Activated T-cell treated with anti-CD3 and anti-CD28 coated beads, Interleukin-2, amount 50 U/mL, for 1 hour (primary cell): ENCODE results near the gene TUSC7.

Experiments used
- DNase-seq: peaks from one replicate; pipeline ENCODE4 v3.0.0-alpha.2; 2020

TUSC7 gene

GRCh38 chr3:116709479-116709878 is at the start of gene TUSC7:
TUSC7 (plus strand) TSS chr3:116709779.
- no peak for DNase-seq

DNA sequence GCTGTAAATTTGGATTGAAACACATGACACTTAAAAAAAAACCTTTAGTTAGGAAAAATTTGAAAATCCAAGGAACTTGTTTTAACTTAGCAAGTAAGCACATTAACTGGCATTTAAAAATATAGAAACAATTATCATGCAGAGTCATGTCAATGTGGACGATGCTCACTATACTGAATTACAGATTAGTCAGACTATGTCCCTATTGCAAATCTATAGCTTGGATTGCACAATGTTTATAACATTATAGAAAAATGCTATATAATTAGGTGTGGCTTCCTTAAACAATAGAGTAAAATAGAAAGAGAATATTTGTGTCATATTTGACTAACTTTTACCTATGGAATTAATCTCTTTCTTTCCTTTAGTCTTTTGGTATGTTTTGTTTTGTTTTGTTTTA is 48.4 kb upstream of the TUSC7 start:
- no peak for DNase-seq

DNA sequence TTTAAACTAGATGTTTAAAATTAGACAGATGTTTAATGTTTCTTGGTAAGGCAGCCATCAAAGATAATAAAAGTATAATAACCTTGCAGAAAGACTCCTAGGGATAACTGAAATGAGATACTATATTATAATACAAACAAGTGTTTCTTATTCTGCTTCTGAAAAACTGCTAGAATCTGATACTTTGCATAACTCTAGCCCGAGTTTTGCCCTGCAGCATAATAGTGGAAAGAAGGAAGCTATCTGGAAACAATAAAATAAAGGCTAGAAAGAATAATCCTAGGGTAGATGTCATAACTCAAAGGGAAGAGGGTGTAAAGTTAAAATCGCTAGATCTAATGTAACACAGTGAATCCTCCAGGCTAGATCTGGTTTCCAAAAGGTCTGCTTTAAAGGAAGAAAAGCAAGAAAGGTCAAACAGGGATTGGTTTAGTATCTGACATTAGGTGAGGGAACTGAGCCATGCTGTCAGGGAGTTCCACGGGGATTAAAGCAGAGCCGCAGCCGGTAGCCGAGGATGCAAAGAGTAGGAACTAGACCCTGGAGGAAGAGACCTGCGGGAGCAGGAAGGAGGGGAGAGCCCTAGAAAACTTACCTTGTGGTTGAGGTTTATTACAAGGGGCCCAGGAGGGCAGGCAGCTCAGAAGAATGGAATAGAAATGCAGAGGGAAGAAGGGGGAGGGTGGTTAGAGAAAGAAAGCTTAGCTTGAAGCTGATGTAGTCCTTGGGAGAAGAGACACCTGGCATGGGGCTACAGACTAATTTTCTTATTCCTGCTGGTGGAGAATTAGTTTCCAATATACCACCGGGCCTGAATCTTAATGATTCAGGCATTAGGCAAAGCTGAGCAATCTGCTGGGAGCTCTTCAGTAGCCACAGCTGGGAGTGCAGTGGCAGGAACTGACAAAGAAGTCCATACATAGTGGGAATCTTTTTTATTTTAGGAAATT is 46.1 kb upstream of the TUSC7 start:
- no peak for DNase-seq

DNA sequence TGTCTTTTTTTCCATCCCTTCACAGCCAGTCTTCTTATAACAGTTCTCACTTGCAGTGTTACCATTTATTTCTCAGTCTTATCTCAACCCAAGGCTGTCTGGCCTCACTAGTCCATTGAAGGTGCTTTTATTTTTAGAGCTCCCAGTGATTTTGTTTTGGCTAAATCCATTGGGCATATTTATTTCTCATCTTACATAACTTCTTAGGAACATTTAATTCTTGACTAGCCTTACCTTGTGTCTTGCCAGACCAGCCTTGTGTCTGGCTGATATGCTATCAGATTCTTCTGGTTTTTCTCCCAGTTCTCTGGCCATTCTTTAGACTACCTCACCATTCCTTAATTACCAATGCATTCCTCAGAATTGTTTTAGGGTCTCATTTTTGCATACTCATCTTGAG is 42.3 kb upstream of the TUSC7 start:
- no peak for DNase-seq

DNA sequence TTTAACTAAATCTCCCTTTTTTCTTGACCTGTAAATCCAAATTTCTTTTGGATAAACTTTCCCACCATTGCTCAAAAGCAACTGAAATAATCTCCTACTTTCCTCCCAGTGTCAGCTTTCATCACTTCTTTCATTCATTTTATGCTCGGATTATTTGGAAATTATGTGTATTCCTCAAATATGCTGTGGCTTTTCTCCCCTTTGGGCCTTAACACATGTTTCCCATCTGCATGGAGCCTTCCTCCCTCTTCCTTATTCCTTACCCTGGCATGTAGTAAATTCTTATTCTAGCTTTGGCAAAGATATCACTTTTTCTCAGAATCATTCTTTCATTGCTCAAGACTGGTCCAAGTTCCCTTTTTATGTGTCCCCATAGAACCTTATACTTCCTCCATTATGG is 41.8 kb upstream of the TUSC7 start:
- no peak for DNase-seq

GRCh38 chr3:116669576-116669975 is 40.0 kb upstream of the TUSC7 start:
- DNase-seq, result no peak

DNA sequence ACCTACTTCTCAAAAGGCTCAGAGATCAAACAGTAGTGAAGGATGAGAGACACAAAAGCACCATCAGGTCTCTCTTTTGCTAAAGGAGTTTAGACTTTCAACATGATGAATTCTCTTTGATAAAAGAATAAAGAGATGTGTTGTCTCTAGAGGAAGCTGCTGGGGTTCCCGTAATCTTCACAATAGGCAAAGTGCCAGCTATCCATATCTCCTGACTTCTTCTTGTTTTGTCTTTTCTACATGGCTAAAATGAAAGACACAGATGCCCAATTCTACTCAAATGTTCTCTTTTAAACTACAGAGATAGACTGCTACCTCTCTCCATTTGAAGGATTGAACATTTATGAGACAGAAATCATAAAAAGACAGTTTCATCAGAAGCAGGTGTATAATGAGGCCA is 38.4 kb upstream of the TUSC7 start:
- no peak for DNase-seq

DNA sequence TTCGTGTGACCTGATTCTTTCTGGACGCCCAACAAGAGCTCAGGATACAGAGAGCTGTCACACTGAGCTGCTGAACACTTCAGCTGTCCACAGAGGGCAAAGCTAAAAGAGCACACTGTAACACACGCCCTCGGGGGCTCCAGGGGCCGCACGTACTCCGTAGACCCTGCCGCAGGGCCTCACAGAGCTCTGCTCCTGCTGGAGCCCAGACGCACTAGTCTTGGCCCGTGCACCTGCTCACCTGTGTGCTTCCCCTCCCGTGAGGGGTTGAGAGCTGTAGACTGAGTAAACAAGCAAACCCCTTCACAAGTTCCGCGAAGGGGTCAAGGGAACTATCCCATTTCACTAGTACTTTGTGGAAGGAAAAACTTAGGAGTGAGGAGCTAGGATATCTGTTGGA is 30.7 kb upstream of the TUSC7 start:
- DNase-seq, result no peak

DNA sequence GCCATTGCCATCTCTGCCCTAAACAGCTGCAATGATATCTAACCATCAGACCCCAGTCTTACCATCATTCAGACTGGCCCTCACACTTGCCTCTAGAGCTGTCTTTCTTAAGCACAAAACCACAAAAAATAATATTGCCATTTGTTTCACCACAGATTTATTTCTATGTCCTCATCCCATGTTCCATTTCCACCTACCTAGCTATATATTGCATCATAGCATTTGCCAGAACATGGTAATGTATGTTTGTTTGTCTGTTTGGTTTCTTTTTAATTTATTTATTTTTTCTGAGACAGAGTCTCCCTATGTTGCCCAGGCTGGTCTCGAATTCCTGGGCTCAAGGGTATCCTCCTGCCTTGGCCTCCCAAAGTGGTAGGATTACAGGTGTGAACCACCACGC is 18.5 kb upstream of the TUSC7 start:
- DNase-seq, result no peak

GRCh38 chr3:116701070-116701469 is 8.5 kb upstream of the TUSC7 start:
- no peak for DNase-seq

DNA sequence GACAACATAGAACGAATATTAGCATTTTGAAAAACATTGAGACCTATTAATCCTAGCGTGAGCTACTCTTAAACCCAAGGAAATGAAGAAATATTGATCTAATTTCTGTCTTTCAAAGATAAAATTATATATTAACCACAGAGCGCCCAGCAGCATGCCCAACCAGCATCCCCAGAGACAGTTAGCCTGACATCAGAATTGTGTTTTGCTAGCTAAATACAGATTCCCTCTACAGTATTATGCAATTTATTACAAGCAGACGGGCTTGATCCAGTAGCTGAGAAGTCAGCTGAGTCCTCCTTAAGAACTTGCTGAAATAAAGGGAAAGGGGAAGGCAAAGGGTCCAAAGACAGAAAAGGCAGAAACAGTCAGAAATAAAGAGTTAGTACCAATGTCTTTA is 7.2 kb upstream of the TUSC7 start:
- DNase-seq, result no peak

DNA sequence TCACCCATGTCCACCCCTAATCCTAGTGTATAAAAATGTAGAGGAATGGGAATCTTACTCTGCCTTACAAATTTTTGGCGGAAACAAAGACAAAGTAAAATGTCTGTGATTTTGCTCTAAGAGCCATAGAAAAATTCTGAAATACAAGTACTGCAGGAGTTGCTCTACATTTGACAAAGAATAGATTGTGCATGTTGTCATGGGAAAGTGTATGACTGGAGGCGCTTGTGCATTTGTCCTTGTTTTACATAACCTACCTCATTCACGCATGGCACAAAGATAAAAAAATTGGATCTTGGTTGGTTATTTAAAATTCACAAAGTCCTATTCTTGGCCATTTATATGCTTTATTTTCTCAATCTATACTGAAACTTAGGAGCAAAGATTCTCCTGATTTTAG is 2.0 kb upstream of the TUSC7 start:
- no peak for DNase-seq

GRCh38 chr3:116716490-116716889 is 6.9 kb downstream of the TUSC7 start:
- no peak for DNase-seq

- no peak for DNase-seq
Observed at GRCh38 chr3:116717566-116717965, 8.0 kb downstream of the TUSC7 start.

DNA sequence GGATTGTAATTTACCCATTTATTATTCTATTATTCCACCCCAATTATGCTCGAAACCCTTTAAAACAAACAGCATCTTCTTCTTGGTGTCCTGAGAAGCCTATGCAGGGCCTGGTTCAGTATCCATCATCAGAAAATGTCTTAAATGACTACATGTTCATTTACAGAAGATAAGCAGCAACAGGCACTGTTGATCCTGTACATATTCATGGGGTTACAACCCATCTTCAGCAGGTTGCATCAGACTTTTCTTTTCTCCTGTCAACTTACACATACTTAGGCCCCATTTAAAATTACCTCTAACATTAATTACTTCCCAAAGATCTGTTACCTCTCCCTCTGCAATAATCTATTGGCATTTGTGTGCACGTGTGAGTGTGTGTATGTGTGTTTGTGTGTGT is 18.9 kb downstream of the TUSC7 start:
- DNase-seq, result no peak

DNA sequence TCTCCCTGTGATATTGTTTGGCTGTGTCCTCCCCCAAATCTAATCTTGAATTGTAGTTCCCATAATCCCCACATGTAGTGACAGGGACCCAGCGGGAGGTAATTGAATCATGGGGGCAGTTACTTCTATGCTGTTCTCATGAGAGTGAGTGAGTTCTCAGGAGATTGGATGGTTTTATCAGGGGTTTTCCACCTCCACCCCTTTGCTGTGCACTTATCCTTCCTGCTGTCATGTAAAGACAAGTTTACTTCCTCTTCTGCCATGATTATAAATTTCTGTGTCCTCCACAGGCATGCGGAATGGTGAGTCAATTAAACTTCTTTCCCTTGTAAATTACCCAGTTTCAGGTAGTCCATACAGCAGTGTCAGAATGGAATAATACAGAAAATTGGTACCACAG is 24.7 kb downstream of the TUSC7 start:
- DNase-seq, result no peak

DNA sequence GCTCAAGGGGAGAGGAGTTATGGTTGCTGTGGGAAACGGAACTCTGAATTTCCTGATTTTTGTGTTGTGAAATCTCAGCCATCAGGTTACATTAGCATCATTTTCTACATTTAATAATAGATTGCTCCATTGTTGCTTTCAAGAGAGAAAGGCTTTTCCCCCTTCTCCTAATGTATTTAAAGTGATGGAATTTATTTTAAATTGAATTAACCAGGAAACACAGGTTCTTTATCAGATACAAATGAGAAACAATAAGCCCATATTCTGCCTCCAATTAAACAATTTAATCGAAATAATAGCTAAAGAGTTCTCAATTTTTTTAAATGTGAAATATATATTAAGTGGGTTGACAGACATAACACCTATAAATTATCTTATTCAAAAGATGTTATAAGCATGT is 30.1 kb downstream of the TUSC7 start:
- no peak for DNase-seq

DNA sequence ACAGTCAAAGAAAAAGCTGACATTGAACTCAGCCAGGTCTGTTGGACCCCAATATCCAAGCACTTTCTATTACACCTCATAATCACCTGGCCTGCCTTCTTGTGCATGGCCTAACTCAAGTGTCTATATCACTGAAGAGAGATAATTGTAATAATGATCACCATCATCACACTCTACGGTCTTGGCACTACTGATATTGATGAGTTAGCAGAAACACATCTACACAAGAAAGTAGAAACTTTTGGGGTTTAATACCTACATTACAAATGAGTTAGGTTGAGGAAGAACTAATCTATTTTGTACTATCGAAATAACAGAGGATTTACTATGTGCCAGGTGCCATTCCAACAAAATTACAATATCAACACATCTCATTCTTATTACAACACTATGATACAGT is 30.7 kb downstream of the TUSC7 start:
- DNase-seq, result no peak

GRCh38 chr3:116741467-116741866 is 31.9 kb downstream of the TUSC7 start:
- no peak for DNase-seq

DNA sequence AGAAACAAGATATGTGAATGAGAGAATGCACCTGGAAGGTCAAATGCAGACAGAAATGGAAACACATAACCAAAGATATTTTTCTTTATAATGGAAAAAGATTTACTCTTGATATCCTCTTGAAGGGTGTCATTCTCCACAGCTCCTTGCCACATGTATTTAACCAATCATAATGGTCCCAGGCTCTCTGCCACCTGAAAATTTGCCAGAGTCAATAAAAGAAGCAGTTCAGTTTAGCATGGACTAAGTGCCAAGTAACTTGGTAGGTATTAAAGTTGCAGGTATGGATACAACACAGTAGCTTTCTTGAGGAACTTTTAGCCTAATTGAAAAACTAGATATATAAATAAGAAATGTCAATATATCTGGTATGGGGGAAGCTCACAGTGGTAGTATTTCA is 33.5 kb downstream of the TUSC7 start:
- no peak for DNase-seq

GRCh38 chr3:116749388-116749787 is 39.8 kb downstream of the TUSC7 start:
- no peak for DNase-seq

GRCh38 chr3:116757315-116757714 is 47.7 kb downstream of the TUSC7 start:
- no peak for DNase-seq

DNA sequence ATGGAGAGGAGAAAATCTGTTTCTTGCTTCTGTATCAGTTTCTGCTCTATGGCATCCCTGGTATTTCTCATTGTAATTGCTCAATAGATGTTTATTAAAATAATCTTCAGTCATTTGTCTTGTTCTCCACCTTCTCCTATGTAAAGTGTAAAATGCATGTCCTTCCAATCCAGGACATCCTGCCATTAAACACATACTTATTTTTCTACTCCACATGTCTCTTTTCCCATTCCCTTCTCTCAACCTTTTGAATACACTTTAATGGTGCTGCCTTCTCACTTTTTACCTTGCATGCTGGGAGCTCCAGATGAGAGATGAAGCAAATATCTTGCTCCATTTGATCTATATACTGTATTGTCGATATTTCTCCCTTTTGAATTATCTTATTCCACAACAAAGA is 49.7 kb downstream of the TUSC7 start:
- DNase-seq, result no peak
